ENCODE measurements around the gene EVA1A.

DNA sequence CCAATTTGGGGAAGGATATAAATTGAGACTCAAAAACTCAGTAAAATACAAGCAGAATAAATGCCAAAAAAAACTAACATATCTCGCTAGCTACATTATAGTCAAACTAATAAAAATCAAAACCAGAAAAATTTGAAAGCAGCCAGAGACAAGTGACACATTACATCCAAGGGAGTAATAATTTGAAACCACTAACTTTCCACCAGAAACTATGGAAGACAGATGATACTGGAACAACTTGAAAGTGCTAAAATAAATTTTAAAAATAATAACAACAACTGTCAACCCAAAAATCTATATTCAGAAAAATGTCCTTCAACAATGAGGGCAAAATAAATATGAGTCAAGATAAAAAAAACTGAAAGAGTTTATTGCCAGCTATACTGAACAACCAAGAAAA, 110.7 kb downstream of the EVA1A start:
- TF ChIP-seq POLR2A (IDR thresholded peaks at IDR 0.05; ENCODE audit: low read length) = no peak
- no peak for TF ChIP-seq GATA1 (IDR thresholded peaks at IDR 0.05; ENCODE audit: low read depth, low read length)
